DOHH2 (cell line): ENCODE results near the gene MNT.

Source experiments
- H3F3A ChIP-seq: fragments of 200-600 bp; sonication (generic), shearing (Covaris generic); 2 replicates; pipeline ENCODE4 v1.6.0; 2016; ENCODE audit warnings: antibody characterized with exemption, mild to moderate bottlenecking; ENCODE audit not compliant: control insufficient read depth, insufficient read depth
- H3K27ac ChIP-seq: fragments of 200-600 bp; sonication (generic); 2 replicates; pipeline ENCODE4 v1.5.1; 2014; ENCODE audit warnings: low read depth, mild to moderate bottlenecking, low read length, moderate library complexity
- H3K27me3 ChIP-seq: fragments of 200-600 bp; sonication (generic); 2 replicates; pipeline ENCODE4 v1.6.1; 2014; ENCODE audit warnings: mild to moderate bottlenecking, low read length, mixed read lengths; ENCODE audit not compliant: control insufficient read depth
- H3K36me3 ChIP-seq: fragments of 200-600 bp; sonication (generic); 2 replicates; pipeline ENCODE4 v1.6.1; 2014; ENCODE audit warnings: mild to moderate bottlenecking, low read length, moderate library complexity, mixed read lengths; ENCODE audit not compliant: control insufficient read depth
- H3K4me1 ChIP-seq: fragments of 200-600 bp; sonication (generic); 2 replicates; pipeline ENCODE4 v1.6.1; 2014; ENCODE audit warnings: mild to moderate bottlenecking, low read length, mixed read lengths; ENCODE audit not compliant: control insufficient read depth
- H3K4me2 ChIP-seq: fragments of 200-600 bp; sonication (generic); 2 replicates; pipeline ENCODE4 v1.6.0; 2014; ENCODE audit warnings: mild to moderate bottlenecking, low read length, moderate library complexity
- H3K4me3 ChIP-seq: fragments of 200-600 bp; sonication (generic); 2 replicates; pipeline ENCODE4 v1.5.1; 2014; ENCODE audit warnings: mild to moderate bottlenecking, low read length, mixed read lengths
- H3K79me2 ChIP-seq: fragments of 200-600 bp; sonication (generic); 2 replicates; pipeline ENCODE4 v1.6.1; 2014; ENCODE audit warnings: mild to moderate bottlenecking, low read length, mixed read lengths; ENCODE audit not compliant: control insufficient read depth
- H3K9me2 ChIP-seq: fragments of 200-600 bp; sonication (generic); replicated peaks from 2 replicates; pipeline ENCODE4 v1.6.1; 2014; ENCODE audit warnings: mild to moderate bottlenecking, low read length, mixed read lengths; ENCODE audit not compliant: control insufficient read depth
- H3K9me3 ChIP-seq: fragments of 200-600 bp; sonication (generic); 2 replicates; pipeline ENCODE4 v1.6.1; 2014; ENCODE audit warnings: antibody characterized with exemption, low read length, mixed read lengths; ENCODE audit not compliant: control insufficient read depth, insufficient read depth
- H4K20me1 ChIP-seq: fragments of 200-600 bp; sonication (generic); 2 replicates; pipeline ENCODE4 v1.6.0; 2014; ENCODE audit warnings: low read depth, mild to moderate bottlenecking, antibody characterized with exemption, low read length, moderate library complexity; ENCODE audit not compliant: control insufficient read depth, insufficient read depth
- EZH2phosphoT487 ChIP-seq: fragments of 200-600 bp; sonication (generic); IDR thresholded peaks from 2 replicates; pipeline ENCODE4 v1.6.1; 2017; ENCODE audit warnings: borderline replicate concordance, mild to moderate bottlenecking, antibody characterized with exemption, low read length, moderate library complexity, mixed read lengths
- TF ChIP-seq, protein P1 (sequence below): fragments of 200-600 bp; sonication (generic); IDR thresholded peaks from one replicate; pipeline ENCODE4 v1.5.1; 2014; ENCODE audit warnings: antibody characterized with exemption, mild to moderate bottlenecking, low read depth, low read length; ENCODE audit not compliant: poor library complexity, severe bottlenecking

MNT gene

GRCh38 chr17:2388020-2388682, 12.7 kb downstream of the MNT start:
- Histone ChIP-seq H3K9me3 (no peaks in the 10 kb centered on the region), H3K79me2 (peaks cover 26% of the 10 kb centered on the region), H3K4me3 (no peak overlapping the region), H3K4me1 (peaks cover 12% of the 10 kb centered on the region), H3K36me3 (peaks cover 21% of the 10 kb centered on the region), H3K27ac (no peak overlapping the region), H3K4me2 (no peak overlapping the region), H3K9me2 (no peaks in the 10 kb centered on the region), H4K20me1 (no peaks in the 10 kb centered on the region), H3K27me3 (no peaks in the 10 kb centered on the region), H3F3A (peaks cover 10% of the 10 kb centered on the region)
- no peak for TF ChIP-seq EZH2phosphoT487
- TF ChIP-seq, protein P1, sequence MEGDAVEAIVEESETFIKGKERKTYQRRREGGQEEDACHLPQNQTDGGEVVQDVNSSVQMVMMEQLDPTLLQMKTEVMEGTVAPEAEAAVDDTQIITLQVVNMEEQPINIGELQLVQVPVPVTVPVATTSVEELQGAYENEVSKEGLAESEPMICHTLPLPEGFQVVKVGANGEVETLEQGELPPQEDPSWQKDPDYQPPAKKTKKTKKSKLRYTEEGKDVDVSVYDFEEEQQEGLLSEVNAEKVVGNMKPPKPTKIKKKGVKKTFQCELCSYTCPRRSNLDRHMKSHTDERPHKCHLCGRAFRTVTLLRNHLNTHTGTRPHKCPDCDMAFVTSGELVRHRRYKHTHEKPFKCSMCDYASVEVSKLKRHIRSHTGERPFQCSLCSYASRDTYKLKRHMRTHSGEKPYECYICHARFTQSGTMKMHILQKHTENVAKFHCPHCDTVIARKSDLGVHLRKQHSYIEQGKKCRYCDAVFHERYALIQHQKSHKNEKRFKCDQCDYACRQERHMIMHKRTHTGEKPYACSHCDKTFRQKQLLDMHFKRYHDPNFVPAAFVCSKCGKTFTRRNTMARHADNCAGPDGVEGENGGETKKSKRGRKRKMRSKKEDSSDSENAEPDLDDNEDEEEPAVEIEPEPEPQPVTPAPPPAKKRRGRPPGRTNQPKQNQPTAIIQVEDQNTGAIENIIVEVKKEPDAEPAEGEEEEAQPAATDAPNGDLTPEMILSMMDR: no peak

DNA sequence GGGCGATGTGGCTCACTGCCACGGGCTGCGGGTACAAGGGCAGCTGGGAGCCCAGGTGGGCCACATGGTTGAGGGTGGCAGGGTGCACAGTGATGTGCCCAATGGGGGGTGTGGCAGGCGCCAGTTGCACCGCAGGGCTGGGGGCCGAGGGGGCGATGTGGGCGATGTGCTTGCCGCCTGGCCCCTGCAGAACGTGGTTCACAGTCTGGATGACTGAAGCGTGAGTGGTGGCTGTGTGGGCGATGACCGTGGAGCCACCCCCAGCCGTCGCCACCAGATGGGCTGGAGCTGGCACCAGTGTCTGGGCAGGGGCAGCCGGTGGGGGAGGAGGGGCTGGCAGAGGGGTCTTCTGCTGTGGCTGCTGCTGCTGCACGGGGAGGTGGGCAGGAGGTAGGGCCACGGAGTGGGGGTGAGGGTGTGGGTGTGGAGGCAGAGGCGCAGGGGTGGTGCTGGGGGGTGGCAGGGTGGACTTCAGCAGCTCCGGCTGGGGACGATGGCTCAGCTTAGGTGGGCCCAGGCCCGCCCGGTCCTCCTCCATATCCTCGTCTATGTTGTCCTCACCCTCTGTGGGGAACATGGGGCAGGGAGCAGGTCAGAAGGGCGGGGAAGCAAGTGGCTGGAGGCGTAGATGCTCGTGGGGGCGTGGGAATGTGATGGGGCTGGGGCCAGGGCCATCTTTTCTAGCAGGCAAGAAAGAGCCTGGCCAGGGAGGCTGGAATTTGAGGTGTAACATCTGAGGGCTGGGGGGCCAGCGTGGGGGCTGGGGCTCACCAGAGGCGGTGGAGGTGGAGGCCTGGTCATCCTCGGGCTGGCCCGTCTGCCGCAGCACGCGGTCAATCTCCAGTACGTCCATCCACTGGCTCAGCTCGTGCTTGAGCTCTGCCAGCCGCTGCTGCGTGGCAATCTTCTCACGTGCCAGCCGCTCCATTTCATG, 13.5 kb downstream of the MNT start:
- Histone ChIP-seq H3K4me3 (no peak overlapping the region), H3K4me1 (peaks cover 17% of the 10 kb centered on the region), H3K36me3 (peaks cover 21% of the 10 kb centered on the region), H3K27ac (no peak overlapping the region), H3K4me2 (no peak overlapping the region), H3K9me3 (no peaks in the 10 kb centered on the region), H3K9me2 (no peaks in the 10 kb centered on the region), H3F3A (peaks cover 9% of the 10 kb centered on the region), H4K20me1 (no peaks in the 10 kb centered on the region), H3K79me2 (peaks cover 26% of the 10 kb centered on the region), H3K27me3 (no peaks in the 10 kb centered on the region)
- no peak for TF ChIP-seq EZH2phosphoT487
- TF ChIP-seq, protein P1: no peak

DNA sequence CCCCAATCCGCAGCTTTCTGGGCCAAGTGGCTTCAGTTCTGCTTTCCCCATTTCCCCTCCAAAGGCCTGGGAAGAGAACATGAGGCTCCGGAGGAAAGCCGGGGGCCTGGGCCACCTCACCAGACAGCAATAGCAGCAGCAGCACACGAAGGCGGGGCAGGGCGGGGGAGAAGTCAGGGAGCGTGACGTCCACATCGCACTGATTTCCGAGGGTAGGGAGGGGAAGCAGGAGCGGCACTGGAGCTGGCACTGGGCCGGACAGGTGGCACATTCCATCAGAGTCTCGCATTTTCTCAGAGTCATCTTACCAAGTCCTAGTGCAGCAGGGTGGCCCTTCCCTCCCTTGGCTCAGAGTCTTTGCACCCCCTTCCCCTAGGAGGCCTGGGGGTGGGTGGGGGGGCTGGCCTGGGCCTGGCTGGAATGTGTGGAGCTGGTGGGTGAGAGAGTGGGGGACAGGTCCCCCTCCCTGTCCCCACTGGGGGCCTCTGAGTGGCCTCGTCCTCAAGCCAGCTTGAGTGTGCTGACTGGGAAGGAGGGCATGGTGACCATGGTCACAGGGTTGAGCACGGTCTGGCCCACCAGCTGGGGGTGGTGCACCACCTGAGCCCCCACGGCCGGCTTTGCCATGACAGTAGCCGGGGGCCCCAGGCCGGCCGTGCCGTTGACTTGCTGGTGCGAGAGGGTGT, 14.3 kb downstream of the MNT start:
- Histone ChIP-seq H3K27me3 (no peaks in the 10 kb centered on the region), H3K36me3 (peaks cover 13% of the 10 kb centered on the region), H3K27ac (no peak overlapping the region), H3K4me2 (no peak overlapping the region), H3K4me3 (no peak overlapping the region), H3K4me1 (peaks cover 15% of the 10 kb centered on the region), H3K9me2 (no peaks in the 10 kb centered on the region), H3K9me3 (no peaks in the 10 kb centered on the region), H3F3A (peaks cover 3% of the 10 kb centered on the region; the same call in 1 of the 2 replicates), H4K20me1 (no peaks in the 10 kb centered on the region), H3K79me2 (peaks cover 18% of the 10 kb centered on the region)
- TF ChIP-seq, protein P1: no peak
- no peak for TF ChIP-seq EZH2phosphoT487
